C4-2B (cell line): Measurements from ENCODE around the gene KIAA1755.

Source experiments
- H3K27ac ChIP-seq: fragments of 450-650 bp; 2 replicates; pipeline ENCODE4 v1.5.1; 2017
- ZFX ChIP-seq: fragments of 450-650 bp; IDR thresholded peaks from 2 replicates; pipeline ENCODE4 v1.6.1; 2017
- TF ChIP-seq, protein P1 (sequence below): fragments of 450-650 bp; conservative IDR thresholded peaks from 2 replicates; pipeline ENCODE4 v1.5.1; 2017; ENCODE audit warnings: mild to moderate bottlenecking

KIAA1755 gene

DNA sequence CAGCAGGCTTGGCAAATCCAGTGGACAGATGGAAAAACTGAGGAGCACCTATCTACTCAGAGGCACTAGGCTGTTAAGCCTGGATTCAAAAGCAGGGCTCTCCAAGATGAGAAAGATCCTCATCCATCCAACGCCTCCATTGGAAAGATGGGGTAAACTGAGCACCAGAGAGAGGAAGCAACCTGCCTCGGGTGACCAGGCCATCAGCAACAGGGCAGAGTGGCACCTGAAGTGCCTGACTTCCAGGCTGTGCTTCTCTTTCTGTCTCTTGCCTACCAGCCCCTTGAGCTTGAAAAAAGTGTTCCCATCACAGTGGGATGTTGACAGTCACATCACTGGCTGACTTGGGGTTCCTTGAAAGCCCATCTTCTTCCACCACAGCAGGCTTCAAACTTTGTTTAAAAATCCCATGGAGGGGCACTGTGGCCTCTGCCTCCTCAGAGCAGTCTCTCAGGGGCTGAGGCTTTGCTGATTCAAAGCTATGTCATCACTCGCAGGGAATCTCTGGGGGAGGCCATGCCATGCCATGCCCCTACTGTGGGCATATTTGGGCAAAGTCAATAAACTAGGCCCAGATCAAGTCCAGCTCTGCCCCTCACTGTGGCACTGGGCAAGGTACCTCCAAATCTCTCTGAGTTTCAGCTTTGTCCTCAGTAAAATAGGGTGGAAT, 50.7 kb downstream of the KIAA1755 start:
- no peak for TF ChIP-seq ZFX
- TF ChIP-seq, protein P1, sequence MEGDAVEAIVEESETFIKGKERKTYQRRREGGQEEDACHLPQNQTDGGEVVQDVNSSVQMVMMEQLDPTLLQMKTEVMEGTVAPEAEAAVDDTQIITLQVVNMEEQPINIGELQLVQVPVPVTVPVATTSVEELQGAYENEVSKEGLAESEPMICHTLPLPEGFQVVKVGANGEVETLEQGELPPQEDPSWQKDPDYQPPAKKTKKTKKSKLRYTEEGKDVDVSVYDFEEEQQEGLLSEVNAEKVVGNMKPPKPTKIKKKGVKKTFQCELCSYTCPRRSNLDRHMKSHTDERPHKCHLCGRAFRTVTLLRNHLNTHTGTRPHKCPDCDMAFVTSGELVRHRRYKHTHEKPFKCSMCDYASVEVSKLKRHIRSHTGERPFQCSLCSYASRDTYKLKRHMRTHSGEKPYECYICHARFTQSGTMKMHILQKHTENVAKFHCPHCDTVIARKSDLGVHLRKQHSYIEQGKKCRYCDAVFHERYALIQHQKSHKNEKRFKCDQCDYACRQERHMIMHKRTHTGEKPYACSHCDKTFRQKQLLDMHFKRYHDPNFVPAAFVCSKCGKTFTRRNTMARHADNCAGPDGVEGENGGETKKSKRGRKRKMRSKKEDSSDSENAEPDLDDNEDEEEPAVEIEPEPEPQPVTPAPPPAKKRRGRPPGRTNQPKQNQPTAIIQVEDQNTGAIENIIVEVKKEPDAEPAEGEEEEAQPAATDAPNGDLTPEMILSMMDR, result no peak
- no peak overlapping the region for H3K27ac ChIP-seq

DNA sequence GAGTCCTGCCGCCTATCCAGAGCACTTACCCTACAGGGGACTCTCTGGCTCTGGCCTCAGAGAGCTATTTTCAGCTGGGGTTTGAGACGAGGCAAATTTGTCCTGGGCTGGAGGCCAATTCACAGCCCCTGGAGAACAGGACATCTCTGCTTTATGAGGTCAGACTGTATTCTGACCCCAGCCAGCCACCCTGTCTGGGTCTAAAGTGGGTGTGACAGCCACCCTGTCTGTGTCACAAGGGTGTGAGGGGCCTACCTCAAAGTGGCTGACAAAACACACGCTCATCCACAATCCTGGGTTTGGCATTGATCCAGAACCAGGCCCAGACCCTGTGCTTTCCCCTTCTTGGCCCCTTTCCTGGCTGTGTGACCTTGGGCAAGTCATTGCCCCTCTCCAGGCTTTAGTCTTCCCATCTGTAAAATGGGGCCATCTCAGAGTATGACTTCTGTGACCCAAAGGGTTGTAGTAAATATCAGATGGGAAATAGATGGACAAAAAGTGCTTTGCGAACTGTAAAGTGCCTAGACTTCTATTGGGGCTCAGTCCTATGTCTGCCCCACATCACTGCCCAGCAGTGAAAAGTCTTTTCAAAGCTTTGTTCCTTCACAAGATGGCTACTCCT, 51.4 kb downstream of the KIAA1755 start:
- no peak overlapping the region for H3K27ac ChIP-seq
- TF ChIP-seq ZFX, result no peak
- TF ChIP-seq, protein P1, result no peak

DNA sequence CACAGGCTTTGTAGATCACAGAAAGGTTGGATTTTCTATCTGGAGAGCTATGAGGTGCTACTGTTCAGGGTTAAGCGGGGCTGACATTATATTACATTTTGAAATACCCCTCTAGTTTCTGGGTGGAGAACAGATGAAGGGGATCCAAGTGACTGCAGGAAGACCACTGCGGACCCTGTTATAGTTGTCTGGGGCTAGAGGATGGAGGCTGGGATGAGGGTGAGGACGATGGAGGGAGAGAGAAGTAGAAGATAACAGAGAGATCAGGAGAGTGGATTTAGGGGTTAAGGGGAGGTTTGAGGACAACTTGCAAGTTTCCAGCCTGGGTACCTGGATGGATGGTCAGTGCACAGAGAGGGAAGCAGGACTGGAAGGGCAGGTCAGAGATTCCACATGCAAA, 52.0 kb downstream of the KIAA1755 start:
- TF ChIP-seq, protein P1, result no peak
- no peak for TF ChIP-seq ZFX
- no peak overlapping the region for H3K27ac ChIP-seq

DNA sequence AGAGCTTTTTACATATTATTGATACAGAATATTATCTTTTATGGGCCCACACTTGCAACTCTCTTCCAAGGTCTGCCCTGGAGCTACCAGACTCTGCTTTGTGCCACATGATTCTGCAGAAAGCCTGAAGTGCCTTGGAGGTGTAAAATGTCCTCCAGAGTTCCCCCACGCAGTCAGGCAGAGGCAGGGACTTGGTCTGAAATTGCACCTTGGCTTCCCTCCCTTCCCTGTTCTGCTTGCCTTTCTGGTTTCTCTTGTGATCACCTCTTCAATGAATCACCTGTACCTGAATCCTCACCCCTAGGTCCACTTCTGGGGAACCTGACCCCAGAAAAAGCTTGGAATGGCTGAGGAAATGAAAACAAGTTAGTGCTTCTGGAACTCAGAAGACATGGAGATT, 52.4 kb downstream of the KIAA1755 start:
- TF ChIP-seq ZFX, result no peak
- TF ChIP-seq, protein P1, result no peak
- H3K27ac ChIP-seq, result no peak overlapping the region

DNA sequence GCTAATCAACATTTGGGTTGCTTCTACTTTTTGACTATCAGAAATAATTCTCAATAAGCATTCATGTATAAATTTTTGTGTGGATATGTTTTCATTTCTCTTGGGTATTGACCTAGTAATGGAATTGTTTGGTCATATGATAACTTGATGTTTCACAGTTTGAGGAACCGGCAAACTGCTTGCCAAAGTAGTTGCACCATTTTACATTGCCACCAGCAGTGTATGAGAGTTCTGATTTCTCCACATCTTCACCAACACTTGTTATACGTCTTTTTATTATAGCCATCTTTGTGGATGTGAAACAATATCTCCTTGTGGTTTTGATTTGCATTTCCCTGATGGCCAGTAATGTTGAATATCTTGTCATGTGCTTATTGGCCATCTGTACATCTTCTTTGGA, 52.9 kb downstream of the KIAA1755 start:
- H3K27ac ChIP-seq, result no peak overlapping the region
- TF ChIP-seq, protein P1, result no peak
- TF ChIP-seq ZFX, result no peak

DNA sequence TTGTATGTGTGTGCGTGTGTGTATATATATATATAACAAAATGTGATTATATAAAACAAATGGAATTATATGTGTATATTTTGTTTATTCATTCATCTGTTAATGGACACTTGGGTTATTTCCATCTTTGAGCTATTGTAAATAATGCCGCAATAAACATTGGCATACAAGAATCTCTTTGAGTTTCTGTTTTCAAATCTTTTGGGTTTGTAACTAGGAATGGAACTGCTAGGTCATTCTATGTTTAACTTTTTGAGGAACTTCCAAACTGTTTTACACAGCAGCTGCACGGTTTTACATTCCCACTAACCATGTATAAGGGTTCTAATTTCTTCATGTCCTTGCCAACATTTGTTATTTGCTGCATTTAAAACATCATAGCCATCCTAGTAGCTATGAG, 55.5 kb downstream of the KIAA1755 start:
- TF ChIP-seq ZFX, result no peak
- TF ChIP-seq, protein P1, result no peak
- H3K27ac ChIP-seq, result no peak overlapping the region

DNA sequence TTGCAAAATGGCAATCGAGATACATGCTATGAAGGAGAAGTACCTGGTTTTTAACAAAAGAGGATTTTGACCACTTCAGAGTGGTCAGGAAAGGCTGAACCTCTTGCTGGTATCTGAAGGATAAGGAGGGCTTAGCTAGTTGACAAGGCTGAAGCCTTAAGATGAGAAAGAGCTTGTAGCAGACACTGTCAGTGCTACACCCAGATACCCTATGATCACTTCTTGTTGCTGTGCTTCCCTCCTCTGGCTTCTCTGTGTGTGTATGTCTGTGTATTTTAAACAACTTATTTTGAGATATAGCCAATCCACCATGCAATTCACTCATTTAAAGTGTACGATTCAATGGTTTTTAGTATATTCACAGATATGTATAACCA, 56.6 kb downstream of the KIAA1755 start:
- no peak overlapping the region for H3K27ac ChIP-seq
- TF ChIP-seq ZFX, result no peak
- TF ChIP-seq, protein P1, result no peak
